Activated T-cell treated with anti-CD3 and anti-CD28 coated beads, Interleukin-2, amount 50 U/mL, for 48 hours (primary cell): ENCODE measurements around the gene IGF2BP1.
"Not testable (repeated sequence)": the region's sequence is repeated elsewhere in the genome, so short reads cannot be mapped to it uniquely, and the experiment has no call there.

ENCODE experiments used
- DNase-seq, 2 experiments: peaks; one replicate each; pipeline ENCODE4 v3.0.0-alpha.2; 2020

IGF2BP1 gene

GRCh38 chr17:48995974-48996721, 1.0 kb upstream of the IGF2BP1 start:
- peak; percentile 30 for DNase-seq

- no peak for DNase-seq
These were observed 473 bp upstream of the IGF2BP1 start for GRCh38 chr17:48996722-48997102.

- DNase-seq, result peak in 1 of 2 experiments; percentile 23
These were observed 822 bp downstream of the IGF2BP1 start for GRCh38 chr17:48997827-48998586.

- DNase-seq, result peak in 1 of 2 experiments; percentile 22
These were observed 1.6 kb downstream of the IGF2BP1 start for GRCh38 chr17:48998587-48999440.

- DNase-seq, result no peak
These were observed 3.8 kb downstream of the IGF2BP1 start for GRCh38 chr17:49000943-49001342.

GRCh38 chr17:49001671-49002070, 4.5 kb downstream of the IGF2BP1 start:
- DNase-seq, result no peak

GRCh38 chr17:49002331-49002730, 5.1 kb downstream of the IGF2BP1 start:
- no peak for DNase-seq

GRCh38 chr17:49002766-49003165, 5.6 kb downstream of the IGF2BP1 start:
- DNase-seq, result no peak

GRCh38 chr17:49003557-49004511, 6.6 kb downstream of the IGF2BP1 start:
- DNase-seq, result no peak

- no peak for DNase-seq
These were observed 8.0 kb downstream of the IGF2BP1 start for GRCh38 chr17:49005140-49005539.

GRCh38 chr17:49008908-49009307, 11.7 kb downstream of the IGF2BP1 start:
- not testable (repeated sequence) for DNase-seq

- DNase-seq, result no peak
These were observed 15.6 kb downstream of the IGF2BP1 start for GRCh38 chr17:49012769-49013255.

- DNase-seq, result no peak
These were observed 16.4 kb downstream of the IGF2BP1 start for GRCh38 chr17:49013311-49014213.

- DNase-seq, result no peak
These were observed 18.2 kb downstream of the IGF2BP1 start for GRCh38 chr17:49015179-49015923.

- no peak for DNase-seq
These were observed 19.0 kb downstream of the IGF2BP1 start for GRCh38 chr17:49015924-49016774.

- DNase-seq, result no peak
These were observed 19.7 kb downstream of the IGF2BP1 start for GRCh38 chr17:49016775-49017463.

- DNase-seq, result no peak
These were observed 21.0 kb downstream of the IGF2BP1 start for GRCh38 chr17:49018116-49018612.

GRCh38 chr17:49018748-49019147, 21.6 kb downstream of the IGF2BP1 start:
- DNase-seq, result no peak
